ENCODE data around the gene RASGRF2. TPM values are rescaled to one million over a fixed set of nuclear protein-coding genes. Genes with fewer than 3 reads are reported as not detected.

The RASGRF2 gene
- total and polyA plus RNA-seq, 2 of the 13 experiments (the other 11 are each of a cell fraction or from before 2014, with no cell fraction given), result 23.6 to 29.0 TPM

DNA sequence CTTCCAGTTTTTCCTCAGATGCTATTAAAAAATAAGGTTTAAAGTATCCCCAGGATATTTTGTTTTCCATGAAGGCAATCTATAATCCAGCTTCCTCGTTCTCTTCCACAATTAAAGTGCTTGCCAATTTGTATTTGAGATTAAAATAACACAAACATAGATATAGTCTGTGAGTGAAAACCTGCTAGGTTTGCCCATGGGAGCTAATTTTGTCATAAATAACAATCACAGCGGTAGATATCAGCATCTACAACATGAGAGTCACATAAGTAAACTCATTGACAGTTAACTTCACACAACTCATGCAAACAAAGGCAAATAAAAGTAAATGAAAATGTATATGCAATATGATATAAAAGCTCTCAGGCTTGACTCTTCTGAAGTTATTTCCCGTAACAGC is 29.2 kb upstream of the RASGRF2 start:
- no peak for ATAC-seq
- CTCF ChIA-PET (ENCODE audit: low intra/inter-chr PET ratio, low total read pairs), result no interaction called here

More for the DNA sequence above, 29.2 kb upstream of the RASGRF2 start:
- Histone ChIP-seq H2AFZ (ENCODE audit: low read length) (no peak overlapping the region), H3K4me2 (ENCODE audit: low read depth, low read length) (no peak overlapping the region), H3K9ac (ENCODE audit: insufficient read depth, low read depth, low read length) (no peak overlapping the region), H3K79me2 (ENCODE audit: insufficient read depth, low read length) (no peaks in the 10 kb centered on the region), H3K27me3 (ENCODE audit: control insufficient read depth in 1 of 2, insufficient read depth in 2 of 2, low read length in 2 of 2) (no peaks in the 10 kb centered on the region), H3K27ac (ENCODE audit: extremely low read length, insufficient read depth, low read length) (no peak overlapping the region), H4K20me1 (ENCODE audit: insufficient read depth, low read length) (no peaks in the 10 kb centered on the region), H3K4me1 (ENCODE audit: insufficient read depth, low read length) (no peaks in the 10 kb centered on the region), H3K36me3 (replicated peaks in 1 of 2; ENCODE audit: control insufficient read depth in 1 of 2, insufficient read depth in 2 of 2, low read length in 2 of 2) (no peaks in the 10 kb centered on the region), H3K9me3 (ENCODE audit: low read length) (no peaks in the 10 kb centered on the region), H3K4me3 (replicated peaks in 1 of 3; ENCODE audit: insufficient read depth in 1 of 3, low read depth in 2 of 3, low read length in 3 of 3) (no peak overlapping the region)
- in situ Hi-C loops (cut with HindIII; ENCODE audit: extremely low pct_ligation_motif_present, low pct_unique_long_range_greater_than_20kb), result no loop called here
- intact Hi-C loops (cut with micrococcal nuclease; ENCODE audit: unreplicated experiment), result no loop called here
- 39% methylated on average over 3 of the region's 3 CpGs for WGBS (ENCODE audit: low lambda C conversion rate)
- DNase-seq (ENCODE audit: low spot score) (no peak), FAIRE-seq (no peak)
- POLR2A ChIA-PET, result no interaction called here
- TF ChIP-seq ZNF121 (CRISPR knock-in tag; IDR thresholded peaks at IDR 0.05) (no peak), SIN3A (IDR thresholded peaks at IDR 0.05; ENCODE audit: borderline replicate concordance, low read depth, low read length) (no peak), HOXA7 (CRISPR knock-in tag; IDR thresholded peaks at IDR 0.05) (no peak), ZNF879 (CRISPR knock-in tag; IDR thresholded peaks at IDR 0.05) (no peak), ZNF713 (CRISPR knock-in tag; IDR thresholded peaks at IDR 0.05) (no peak), ETV6 (CRISPR knock-in tag; conservative IDR thresholded peaks at IDR 0.05) (no peak), WIZ (CRISPR knock-in tag; IDR thresholded peaks at IDR 0.05) (no peak), MLXIP (CRISPR knock-in tag; IDR thresholded peaks at IDR 0.05; ENCODE audit: borderline replicate concordance) (no peak), NCOA5 (CRISPR knock-in tag; IDR thresholded peaks at IDR 0.05) (no peak), ELF1 (CRISPR knock-in tag; IDR thresholded peaks at IDR 0.05) (no peak)
- BruUV-seq (replicated peaks), result no TSS peak

Measured in HepG2 (cell line).